Measurements from ENCODE around the gene CEMP1.
"Not testable (repeated sequence)": the region's sequence is repeated elsewhere in the genome, so short reads cannot be mapped to it uniquely, and the experiment has no call there.

The CEMP1 gene

DNA sequence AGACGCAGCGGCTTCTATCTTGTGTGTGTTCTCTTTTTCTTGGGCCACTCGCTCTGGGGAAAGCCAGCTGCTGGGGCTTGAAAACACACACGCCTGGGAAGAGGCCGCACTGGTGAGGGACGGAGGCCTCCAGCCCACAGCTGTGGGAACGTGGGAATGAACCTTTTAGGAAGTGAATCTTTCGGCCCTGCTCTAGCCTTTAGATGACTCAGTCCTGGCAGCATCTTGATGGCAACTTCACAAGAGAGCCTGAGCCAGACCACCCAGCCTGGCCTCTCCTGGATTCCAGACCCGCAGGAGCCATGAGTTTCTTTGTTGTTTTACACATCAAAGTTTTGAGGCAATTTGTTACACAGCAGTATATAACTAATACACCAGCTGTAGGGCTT lies 4.4 kb upstream of the CEMP1 start:
- DNase-seq (ENCODE audit: low spot score), result peak; percentile 57

GRCh38 chr16:2534335-2534734 lies 3.1 kb upstream of the CEMP1 start:
- DNase-seq (ENCODE audit: low spot score), result not testable (repeated sequence)

DNA sequence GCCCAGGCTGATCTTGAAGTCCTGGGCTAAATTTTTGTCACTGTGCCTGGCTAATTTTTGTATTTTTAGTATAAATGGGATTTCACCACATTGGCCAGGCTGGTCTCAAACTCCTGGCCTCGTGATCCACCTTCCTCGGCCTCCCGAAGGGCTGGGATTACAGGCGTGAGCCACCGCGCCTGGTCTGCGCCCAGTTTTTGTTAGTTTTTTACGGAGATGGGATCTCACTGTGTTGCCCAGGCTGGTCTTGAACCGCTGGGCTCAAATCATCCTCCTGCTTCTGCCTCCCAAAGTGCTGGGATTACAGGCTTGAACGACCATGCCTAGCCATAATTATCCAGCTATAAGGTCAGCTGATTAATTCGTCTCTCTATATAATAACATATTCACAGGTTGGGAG lies 2.7 kb upstream of the CEMP1 start:
- no peak for DNase-seq (ENCODE audit: low spot score)

- DNase-seq (ENCODE audit: low spot score), result not testable (repeated sequence)
These were observed 2.0 kb upstream of the CEMP1 start for GRCh38 chr16:2533142-2533755.

DNA sequence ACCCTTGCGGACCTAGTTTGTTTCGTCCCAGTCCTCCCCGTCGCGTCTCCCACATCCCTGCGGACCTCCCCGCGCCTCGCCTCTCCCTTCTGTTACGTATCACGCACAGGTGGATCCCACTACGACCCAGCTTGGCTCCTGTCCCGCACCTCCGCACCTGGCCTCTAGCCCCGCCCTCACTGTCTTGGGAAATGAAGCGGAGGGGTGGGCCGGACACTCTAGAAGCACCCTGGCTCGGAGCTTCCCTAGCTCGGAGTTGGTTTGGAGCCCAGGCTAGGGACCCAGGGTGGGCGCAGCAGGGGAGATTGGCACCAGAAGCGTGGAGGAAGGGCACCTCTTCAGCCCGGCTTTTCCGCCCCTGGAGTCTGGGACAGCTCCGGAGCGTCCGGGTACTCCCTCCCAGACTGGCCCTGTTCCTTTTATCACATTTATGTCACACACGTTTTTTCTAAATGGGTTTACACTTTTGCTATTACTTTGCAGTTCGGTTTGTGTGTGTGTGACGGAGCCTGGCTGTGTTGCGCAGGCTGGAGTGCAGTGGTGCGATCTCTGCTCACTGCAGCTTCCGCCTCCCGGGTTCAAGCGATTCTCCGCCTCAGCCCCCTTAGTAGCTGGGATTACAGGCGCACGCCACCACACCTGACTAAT lies 1.4 kb upstream of the CEMP1 start:
- no peak for DNase-seq (ENCODE audit: low spot score)

- DNase-seq (ENCODE audit: low spot score), result peak; percentile 98
These were observed 687 bp upstream of the CEMP1 start for GRCh38 chr16:2531696-2532493.

GRCh38 chr16:2530629-2531318 lies 434 bp downstream of the CEMP1 start:
- no peak for DNase-seq (ENCODE audit: low spot score)

DNA sequence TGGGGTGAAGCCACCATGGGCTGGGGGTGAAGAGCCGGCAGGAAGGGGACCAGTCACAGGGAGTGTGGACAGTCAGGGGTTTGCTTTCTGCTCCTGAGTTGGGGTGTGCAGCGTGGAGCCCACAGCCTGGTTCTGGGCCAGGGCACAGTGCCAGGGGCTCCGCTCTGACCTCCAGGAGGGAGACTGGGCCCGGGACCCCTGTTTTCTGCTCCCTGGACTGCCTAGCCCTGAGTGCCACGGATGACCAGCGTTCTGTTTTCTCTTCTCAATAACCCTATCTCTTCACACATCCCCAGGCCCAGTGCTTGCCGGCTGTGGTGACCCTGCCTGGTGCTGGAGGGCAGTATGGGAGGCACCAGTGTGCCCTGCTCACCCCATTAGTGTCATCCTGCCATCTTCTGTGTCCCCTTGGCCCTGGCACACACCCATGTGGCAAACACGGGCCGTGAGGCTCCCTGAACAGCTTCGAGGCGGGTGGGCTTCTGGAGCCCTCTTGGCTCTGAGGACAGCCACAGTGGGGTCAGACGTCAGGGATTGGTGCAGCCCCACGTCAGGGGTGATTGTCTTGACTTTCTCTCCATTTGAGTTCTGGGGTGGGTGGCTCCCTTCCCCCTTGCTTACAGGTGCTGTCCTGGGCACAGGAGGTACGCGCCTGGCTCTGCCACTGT lies 1.1 kb downstream of the CEMP1 start:
- no peak for DNase-seq (ENCODE audit: low spot score)

DNA sequence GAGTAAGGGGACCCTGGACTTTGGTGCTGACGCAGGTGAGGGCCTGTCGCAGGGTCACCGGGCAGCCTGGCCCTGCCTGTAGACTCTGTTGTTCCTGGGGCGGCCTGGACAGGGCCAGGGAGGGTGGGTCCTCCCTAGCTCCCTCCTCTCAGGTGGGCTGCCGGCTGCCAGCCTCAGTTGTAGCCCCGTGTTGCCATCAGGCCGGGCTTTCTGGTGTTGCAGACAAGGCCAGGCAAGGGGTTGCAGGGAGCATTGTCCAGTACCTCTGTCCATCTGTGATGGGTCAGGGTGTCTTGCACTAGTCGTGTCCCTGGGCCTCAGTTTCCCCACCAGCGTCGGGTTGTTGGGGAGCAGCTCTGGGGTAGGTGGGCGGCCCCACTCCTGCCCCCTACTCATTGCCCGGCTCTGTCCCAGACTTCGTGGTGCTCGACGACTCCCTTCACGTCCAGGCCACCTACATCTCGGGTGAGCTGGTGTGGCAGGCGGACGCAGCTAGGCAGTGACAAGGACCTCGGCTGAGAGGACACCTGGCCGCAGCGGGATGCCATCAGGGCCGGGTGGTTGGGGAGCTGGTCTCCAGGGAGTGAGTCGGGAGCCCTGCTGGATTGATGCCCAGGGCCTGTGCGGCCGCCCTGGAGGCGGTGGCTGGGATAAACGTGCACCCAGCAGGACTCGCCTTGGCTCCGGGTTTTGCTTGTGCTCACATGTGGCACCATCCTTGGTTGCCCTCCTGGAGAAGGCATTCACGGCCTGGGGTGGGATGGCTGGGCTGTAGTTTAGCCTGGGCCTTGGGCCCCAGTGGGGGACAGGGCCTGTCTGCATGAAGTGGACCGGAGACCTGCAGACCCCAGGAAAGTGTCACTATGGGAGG lies 1.9 kb downstream of the CEMP1 start:
- DNase-seq (ENCODE audit: low spot score), result no peak

GRCh38 chr16:2528161-2529060 lies 2.8 kb downstream of the CEMP1 start:
- DNase-seq (ENCODE audit: low spot score), result no peak

DNA sequence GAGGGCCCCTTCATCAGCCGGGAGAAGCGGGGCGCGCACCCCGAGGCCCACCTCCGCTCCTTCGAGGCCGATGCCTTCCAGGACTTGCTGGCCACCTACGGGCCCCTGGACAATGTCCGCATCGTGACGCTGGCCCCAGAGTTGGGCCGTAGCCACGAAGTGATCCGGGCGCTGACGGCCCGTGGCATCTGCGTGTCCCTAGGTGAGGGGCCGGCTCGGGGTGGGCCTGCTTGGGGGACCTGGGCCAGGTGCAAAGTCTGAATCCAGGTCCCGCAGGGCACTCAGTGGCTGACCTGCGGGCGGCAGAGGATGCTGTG lies 3.5 kb downstream of the CEMP1 start:
- DNase-seq (ENCODE audit: low spot score), result no peak

DNA sequence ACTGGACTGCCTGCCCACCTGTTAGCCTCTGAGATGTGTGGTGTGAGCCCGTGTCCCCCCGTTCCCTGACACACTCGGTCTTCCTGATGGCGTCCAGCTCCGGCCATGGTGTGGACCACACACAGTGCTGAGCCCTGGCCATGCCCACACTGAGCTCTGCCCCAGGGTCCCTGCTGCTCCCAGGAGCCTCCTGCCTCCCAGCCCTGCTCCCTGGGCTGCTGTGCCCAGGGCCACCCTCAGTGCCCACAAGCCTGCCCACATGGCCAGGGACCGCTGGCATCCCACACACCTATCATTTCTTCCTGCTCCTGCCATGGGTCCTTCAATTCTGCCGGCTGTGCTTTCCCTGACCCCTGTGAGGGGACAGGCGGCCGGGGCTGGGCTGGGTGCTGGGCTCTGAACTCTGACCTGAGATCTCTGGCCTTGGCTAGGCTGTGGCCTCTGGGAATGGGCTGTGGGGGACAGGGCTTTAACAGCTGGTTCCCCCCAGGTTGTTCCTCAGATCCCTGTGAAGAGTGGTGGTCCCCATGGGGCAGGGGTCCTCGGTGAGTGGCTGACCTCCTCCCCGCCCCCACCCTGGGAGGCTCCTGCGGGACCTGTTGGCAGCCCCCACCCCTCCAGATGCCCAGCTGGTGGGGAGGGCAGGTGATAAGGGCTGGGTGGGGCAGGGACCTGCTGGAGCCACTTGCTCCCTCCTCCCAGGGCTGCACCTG lies 4.0 kb downstream of the CEMP1 start:
- no peak for DNase-seq (ENCODE audit: low spot score)

- DNase-seq (ENCODE audit: low spot score), result no peak
These were observed 5.1 kb downstream of the CEMP1 start for GRCh38 chr16:2526135-2526534.

GRCh38 chr16:2524339-2524938 lies 6.8 kb downstream of the CEMP1 start:
- no peak for DNase-seq (ENCODE audit: low spot score)

- DNase-seq (ENCODE audit: low spot score), result no peak
These were observed 7.4 kb downstream of the CEMP1 start for GRCh38 chr16:2523801-2524231.

GRCh38 chr16:2520784-2521531 lies 10.2 kb downstream of the CEMP1 start:
- no peak for DNase-seq (ENCODE audit: low spot score)

- peak; percentile 96 for DNase-seq (ENCODE audit: low spot score)
These were observed 11.0 kb downstream of the CEMP1 start, which contains the start of gene AMDHD2 for GRCh38 chr16:2520097-2520783. Gene AMDHD2, plus strand, starts transcription at chr16:2520371. Its CDS starts 88 bp downstream, at chr16:2520459.

- no peak for DNase-seq (ENCODE audit: low spot score)
These were observed 11.5 kb downstream of the CEMP1 start for GRCh38 chr16:2519711-2520080.

Measured in GM03348 (cell line).